GM10847 (cell line): ENCODE data around the gene MC1R.

Experiments used
- POLR2A ChIP-seq: IDR thresholded peaks from 2 replicates; pipeline ENCODE4 v1.6.1; 2011; ENCODE audit not compliant: insufficient read length; ENCODE audit errors: extremely low read depth

The MC1R gene

DNA sequence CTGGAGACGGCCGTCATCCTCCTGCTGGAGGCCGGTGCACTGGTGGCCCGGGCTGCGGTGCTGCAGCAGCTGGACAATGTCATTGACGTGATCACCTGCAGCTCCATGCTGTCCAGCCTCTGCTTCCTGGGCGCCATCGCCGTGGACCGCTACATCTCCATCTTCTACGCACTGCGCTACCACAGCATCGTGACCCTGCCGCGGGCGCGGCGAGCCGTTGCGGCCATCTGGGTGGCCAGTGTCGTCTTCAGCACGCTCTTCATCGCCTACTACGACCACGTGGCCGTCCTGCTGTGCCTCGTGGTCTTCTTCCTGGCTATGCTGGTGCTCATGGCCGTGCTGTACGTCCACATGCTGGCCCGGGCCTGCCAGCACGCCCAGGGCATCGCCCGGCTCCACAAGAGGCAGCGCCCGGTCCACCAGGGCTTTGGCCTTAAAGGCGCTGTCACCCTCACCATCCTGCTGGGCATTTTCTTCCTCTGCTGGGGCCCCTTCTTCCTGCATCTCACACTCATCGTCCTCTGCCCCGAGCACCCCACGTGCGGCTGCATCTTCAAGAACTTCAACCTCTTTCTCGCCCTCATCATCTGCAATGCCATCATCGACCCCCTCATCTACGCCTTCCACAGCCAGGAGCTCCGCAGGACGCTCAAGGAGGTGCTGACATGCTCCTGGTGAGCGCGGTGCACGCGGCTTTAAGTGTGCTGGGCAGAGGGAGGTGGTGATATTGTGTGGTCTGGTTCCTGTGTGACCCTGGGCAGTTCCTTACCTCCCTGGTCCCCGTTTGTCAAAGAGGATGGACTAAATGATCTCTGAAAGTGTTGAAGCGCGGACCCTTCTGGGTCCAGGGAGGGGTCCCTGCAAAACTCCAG, 1.1 kb downstream of the MC1R start:
- TF ChIP-seq POLR2A: no peak

DNA sequence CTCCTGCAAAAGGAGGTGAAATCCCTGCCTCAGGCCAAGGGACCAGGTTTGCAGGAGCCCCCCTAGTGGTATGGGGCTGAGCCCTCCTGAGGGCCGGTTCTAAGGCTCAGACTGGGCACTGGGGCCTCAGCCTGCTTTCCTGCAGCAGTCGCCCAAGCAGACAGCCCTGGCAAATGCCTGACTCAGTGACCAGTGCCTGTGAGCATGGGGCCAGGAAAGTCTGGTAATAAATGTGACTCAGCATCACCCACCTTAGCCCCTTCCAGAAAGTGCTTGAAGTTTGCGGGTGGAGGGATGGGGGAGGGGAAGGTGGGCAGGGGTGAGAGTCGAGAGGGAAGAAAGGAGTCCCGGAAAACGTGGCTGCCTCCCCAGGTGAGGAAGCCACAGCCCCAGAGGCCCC, 2.1 kb downstream of the MC1R start:
- TF ChIP-seq POLR2A: no peak

DNA sequence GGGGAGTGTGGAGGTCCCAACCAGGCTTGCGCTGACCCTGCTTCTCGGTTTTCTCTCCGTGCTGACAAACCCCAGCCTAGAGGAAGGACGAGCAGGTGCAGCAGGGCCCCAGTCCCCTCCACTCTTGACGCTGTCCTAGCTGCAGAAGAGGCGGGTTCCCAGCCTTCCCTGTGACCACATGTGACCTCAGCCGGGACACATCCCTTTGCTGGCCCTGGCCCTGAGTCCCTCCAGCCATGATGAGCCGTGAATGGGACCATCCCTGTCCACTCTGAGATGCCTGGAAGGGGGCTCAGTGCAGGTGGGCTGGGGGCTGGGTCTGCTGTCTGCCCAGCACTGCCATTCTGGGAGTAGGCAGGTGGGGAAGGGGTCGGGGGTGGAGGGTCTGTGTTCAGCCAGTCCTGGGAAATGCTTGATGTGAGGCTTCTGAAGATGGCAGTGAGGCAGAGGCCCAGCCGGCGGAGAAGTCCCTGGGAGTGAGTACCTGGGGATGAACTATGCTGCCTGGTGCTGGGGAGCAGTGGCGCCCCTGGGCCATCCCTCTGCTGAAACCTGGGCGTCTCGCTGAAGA, 2.6 kb downstream of the MC1R start:
- no peak for TF ChIP-seq POLR2A

DNA sequence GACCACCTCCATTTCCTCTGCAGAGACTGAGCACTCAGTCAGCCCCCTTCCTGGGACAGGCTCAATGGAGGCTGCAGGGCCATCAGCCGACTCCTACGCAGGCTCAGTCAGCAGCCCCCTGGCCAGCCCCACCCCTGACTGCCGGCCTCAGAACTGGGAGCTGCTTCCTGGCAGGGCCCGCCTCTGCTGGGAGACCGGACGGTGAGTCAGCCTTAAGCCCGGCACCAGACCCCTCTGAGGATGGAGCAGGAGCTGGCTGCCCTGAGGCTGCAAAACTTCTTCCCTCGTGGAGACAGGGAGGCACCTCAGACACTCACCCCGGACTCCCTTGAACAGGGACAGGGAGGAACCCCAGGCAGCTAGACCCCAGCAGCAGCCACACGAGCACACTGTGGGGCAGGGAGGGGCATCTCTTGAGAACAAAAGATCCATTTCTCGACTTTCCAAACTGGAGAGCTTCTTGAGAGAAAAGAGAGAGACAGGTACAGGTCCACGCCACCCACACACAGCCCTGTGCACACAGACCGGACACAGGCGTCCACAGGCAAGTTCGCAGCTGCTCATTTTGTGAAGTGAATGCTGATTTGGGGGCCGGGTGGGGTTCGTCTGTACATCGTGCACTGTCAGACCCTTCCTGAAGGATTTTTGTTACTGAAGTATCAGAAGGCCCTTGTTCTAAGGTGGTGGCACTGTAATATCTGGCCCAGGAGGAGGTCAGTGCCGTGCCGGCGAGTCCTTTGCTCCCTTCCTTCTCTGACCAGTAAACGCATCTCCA, 3.2 kb downstream of the MC1R start:
- no peak for TF ChIP-seq POLR2A

DNA sequence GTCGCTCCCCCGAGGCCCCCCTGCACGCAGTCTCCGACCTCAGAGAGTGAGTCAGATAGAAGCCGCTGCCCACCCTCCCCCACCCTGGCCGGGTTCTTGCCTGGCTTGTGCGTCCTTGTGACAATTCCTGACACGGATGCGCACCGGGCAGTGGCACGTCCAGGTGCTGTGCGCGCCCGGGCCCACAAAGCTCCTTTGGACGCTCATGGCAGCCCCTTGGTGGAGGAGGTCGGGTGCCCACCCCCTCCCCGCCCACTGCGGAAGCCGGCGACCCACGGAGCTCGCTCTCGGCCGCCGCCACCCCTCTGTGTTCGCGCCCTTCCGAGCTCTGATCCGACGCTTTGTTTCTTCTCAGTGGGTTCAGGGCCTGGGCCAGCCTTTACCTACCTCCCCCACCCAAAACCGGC, 3.8 kb downstream of the MC1R start:
- TF ChIP-seq POLR2A: no peak

DNA sequence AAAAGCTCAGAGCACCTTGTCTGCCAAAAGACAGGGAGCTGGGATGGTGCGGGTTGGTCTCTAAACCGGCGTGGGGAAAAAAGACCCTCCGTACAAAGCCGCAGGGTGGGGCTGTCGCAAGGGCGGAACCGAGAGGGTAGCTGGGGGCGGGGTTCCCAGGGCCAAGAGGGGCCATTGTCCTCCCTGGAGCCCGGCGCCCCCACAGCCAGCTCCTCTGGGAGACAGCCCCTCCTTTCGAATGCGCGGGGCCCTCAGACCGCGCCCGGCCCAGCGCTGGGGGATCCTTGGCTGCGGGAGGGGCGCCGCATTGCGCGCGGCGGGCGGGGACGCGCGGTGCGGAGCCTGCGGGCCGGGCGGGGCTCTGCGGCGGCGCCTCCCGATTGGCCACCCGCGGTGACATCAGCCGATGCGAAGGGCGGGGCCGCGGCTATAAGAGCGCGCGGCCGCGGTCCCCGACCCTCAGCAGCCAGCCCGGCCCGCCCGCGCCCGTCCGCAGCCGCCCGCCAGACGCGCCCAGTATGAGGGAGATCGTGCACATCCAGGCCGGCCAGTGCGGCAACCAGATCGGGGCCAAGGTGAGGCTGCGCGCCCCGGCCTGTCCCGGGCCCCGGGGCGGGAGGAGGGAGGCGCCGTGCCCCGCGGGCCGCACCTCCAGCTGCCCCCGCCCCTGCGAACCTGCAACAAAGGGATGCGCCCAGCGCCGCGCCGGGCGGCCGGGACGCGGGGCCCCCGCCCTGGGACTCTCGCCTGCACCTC, 4.4 kb downstream of the MC1R start, which contains the start of gene TUBB3:
TSS of gene TUBB3 (plus strand) at position 459 of the 756 bp plus-strand sequence. CDS start at position 519, 60 bp downstream.
- peak; percentile 39 for TF ChIP-seq POLR2A

DNA sequence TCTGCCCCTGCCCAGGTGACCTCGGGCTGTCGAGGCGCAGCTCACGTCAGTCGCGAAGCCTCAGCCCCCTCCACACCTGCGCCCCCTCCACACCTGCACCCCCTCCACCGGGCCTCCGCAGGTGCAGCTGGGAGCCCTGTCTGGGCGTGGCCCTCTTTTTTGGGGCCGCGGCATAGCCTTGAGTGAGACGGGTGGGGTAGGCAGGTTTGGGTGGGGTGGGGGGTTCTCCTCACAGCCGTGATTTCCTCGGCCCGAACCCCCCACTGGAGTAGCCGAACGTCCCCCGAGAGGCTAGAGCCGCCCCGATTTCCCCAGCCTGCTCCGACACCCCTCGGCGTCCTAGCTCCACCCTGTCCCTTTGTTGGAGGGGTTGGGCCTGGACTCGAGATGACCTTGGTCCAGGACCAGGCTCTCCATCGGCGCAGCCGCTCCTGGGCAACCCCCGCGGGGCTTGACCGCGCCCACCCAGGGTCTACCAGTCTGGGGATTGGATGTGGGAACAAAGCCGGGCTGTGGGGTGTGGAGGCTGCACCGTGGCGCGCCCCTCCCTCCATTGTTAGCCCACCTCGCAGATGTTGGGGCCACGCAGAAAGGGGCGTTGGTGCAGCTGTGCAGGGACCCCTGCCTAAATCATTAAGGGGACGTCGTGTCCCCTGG, 5.1 kb downstream of the MC1R start:
- TF ChIP-seq POLR2A: no peak

DNA sequence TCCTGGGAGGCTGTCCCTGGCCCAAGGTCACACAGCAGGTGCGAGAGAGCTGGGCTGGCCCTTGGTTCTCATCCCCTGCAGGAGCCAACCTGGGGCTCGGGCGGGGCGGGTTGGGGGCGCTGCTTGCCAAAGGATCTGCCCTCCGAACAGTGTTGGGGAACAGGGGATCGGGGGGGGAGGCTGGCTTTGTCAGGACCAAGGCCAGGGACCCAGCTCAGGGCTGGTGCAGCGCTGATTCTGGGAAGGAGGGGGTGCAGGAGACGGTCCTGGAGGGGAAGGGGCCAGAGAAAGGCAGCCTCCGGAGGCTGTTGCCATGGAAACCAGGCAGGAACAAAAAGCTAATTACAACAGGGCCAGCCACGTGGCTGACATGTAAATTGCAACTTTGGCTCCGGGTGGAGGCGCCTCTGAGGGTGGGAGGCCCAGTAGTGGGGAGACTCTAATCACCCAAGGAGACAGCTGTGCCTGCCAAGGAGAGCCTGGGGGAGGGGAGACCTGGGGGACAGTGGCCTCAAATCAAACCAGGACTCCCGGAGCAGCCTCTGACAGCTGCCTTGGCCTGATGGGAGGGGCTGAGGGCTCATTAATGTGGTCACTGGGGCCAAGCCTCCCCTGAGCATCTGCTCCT, 5.7 kb downstream of the MC1R start:
- no peak for TF ChIP-seq POLR2A

DNA sequence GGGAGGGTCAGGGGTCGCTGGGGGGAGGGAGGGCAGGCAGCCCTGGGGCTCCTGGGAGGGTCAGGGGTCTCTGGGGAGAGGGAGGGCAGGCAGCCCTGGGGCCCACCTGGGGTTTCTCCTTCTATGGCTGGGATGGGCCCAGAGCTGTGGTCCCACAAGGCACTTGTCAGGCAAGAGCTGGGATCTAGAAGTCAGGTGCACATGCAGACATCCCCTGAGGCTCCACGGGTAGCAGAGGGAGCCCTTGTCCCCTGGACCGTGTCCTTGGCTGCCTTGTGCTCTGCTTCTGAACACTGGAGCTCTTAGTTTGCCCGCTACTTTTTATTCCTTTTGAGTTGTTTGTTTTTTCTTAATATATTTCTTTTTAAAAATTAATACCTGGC, 6.3 kb downstream of the MC1R start:
- no peak for TF ChIP-seq POLR2A

DNA sequence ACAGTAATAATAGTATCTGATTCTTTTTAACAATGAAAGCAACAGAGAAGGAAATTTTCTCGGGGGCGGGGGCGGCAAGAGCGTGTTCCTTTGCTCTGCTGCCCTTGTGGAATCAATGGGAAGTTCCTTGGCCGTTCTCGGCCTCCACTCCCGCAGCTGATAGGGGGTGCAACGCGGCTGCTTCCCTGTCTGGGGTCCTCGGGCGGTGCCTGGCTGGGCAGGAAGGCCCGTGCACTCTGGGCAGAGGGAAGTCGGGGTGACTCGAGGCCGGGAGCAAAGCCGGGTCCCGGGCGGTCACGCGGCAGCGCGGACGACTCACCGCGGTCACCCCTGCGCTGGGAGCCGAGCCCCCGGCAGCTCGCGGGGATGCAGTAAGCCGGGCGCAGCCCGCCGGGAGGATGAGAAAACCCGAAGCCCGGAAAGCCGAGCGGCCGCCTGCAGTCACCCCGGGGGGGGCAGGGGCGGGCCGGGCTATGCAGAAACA, 7.0 kb downstream of the MC1R start:
- TF ChIP-seq POLR2A: no peak

DNA sequence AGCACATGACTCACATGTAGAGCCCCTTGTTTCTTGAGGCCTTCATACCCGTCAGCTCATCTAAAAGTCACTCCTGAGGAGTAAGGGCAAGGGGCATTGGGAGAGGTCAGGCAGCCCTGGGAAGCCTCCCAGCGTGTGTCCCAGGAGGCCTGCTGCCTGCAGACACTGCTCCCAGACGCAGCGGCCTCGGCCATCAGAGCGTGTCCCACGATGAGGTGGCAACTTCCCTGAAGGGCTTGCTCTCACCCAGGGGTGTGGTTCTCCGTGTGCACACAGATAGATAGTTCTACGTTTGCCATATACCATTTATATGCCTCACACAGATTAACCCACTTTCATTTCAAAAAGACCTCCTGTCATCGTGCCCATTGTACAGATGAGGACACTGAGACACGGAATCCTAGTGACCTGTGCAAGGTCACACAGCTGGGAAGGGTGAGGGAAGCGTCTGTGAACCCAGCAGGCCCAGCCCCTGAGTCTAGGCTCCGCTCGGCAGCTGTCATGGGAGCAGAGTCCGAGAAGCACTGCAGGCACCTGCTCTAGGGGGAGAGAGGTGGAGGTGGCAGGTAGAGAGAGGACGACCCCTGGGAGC, 12.7 kb downstream of the MC1R start:
- TF ChIP-seq POLR2A: no peak

DNA sequence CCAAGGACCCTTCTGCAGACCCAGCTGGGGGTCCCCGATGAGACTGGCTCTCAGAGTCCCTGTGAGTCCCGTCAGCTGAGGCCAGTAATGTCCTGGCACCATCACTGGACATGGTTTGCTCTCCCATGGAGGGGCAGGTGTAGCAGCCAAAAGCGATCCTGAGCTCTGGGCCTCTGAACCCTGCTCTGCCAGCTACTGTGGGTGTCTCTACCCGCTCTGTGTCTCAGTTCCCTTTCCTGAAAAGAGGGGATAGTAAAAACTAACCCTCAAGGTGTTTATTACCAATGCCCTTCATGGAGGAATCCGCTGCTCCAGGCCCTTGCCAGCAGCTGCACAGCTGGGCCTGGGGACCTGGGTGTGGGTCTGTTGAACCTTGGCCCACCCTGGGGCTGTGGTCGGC, 13.3 kb downstream of the MC1R start:
- TF ChIP-seq POLR2A: no peak

DNA sequence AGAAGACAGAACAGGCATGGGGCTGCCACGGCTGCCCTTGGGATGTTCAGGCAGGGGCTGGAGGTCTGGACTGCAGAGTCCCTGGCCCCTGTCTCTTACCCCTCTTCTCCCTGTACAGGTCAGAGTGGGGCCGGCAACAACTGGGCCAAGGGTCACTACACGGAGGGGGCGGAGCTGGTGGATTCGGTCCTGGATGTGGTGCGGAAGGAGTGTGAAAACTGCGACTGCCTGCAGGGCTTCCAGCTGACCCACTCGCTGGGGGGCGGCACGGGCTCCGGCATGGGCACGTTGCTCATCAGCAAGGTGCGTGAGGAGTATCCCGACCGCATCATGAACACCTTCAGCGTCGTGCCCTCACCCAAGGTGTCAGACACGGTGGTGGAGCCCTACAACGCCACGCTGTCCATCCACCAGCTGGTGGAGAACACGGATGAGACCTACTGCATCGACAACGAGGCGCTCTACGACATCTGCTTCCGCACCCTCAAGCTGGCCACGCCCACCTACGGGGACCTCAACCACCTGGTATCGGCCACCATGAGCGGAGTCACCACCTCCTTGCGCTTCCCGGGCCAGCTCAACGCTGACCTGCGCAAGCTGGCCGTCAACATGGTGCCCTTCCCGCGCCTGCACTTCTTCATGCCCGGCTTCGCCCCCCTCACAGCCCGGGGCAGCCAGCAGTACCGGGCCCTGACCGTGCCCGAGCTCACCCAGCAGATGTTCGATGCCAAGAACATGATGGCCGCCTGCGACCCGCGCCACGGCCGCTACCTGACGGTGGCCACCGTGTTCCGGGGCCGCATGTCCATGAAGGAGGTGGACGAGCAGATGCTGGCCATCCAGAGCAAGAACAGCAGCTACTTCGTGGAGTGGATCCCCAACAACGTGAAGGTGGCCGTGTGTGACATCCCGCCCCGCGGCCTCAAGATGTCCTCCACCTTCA, 16.2 kb downstream of the MC1R start:
- no peak for TF ChIP-seq POLR2A

DNA sequence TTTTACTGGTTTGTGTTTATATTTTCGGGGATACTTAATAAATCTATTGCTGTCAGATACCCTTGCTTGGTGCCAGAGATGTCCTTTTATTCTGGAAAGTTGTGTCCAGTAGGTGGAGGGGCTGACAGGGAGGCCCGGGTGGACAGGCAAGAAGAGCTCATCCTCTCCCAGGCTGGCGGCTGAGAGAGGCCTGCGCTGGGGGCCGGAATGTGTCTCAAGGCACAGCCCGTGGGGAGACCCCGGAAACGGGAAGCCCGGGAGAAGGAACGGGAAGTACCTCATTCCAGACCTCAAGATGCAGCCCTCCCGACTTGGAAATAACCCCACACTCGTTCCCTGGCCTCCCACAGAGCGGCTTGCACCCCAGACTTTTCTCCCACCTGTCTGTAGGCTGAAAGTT, 17.4 kb downstream of the MC1R start:
- no peak for TF ChIP-seq POLR2A
